ENCODE data around the gene GRIA2. TPM values are rescaled to one million over a fixed set of nuclear protein-coding genes. Genes with fewer than 3 reads are reported as not detected.

GRIA2 gene
- total RNA-seq, 2 experiments from 2014 or later: not detected

- POLR2A ChIA-PET: no interaction called here
- no peak overlapping the region for H3K4me3 Mint-ChIP-seq
- H3K27ac Mint-ChIP-seq: no peak overlapping the region
- no peaks in the 10 kb centered on the region for H3K27me3 Mint-ChIP-seq
- H3K9me3 Mint-ChIP-seq: peaks cover 5% of the 10 kb centered on the region
- DNase-seq (no peak), ATAC-seq (ENCODE audit: low read depth) (no peak)
- H3K4me1 Mint-ChIP-seq: no peaks in the 10 kb centered on the region
- no peaks in the 10 kb centered on the region for H3K36me3 Mint-ChIP-seq
Observed at GRCh38 chr4:157358439-157358838, 137.9 kb downstream of the GRIA2 start.

GRCh38 chr4:157358851-157359250 lies 138.3 kb downstream of the GRIA2 start:
- H3K4me1 Mint-ChIP-seq: no peaks in the 10 kb centered on the region
- H3K27me3 Mint-ChIP-seq: no peaks in the 10 kb centered on the region
- peaks cover 5% of the 10 kb centered on the region for H3K9me3 Mint-ChIP-seq
- POLR2A ChIA-PET: no interaction called here
- ATAC-seq (ENCODE audit: low read depth) (no peak), DNase-seq (no peak)
- H3K4me3 Mint-ChIP-seq: no peak overlapping the region
- no peaks in the 10 kb centered on the region for H3K36me3 Mint-ChIP-seq
- H3K27ac Mint-ChIP-seq: no peak overlapping the region

DNA sequence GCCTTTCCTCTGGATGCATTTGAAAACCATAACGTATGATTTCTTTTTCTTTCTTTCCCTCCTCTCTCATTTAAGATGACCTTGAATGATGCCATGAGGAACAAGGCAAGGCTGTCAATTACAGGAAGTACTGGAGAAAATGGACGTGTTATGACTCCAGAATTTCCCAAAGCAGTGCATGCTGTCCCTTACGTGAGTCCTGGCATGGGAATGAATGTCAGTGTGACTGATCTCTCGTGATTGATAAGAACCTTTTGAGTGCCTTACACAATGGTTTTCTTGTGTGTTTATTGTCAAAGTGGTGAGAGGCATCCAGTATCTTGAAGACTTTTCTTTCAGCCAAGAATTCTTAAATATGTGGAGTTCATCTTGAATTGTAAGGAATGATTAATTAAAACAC lies 142.8 kb downstream of the GRIA2 start:
- DNase-seq (no peak), ATAC-seq (ENCODE audit: low read depth) (no peak)
- Mint-ChIP-seq H3K27me3 (no peaks in the 10 kb centered on the region), H3K9me3 (peaks cover 5% of the 10 kb centered on the region), H3K4me3 (no peak overlapping the region), H3K27ac (no peak overlapping the region), H3K36me3 (no peaks in the 10 kb centered on the region), H3K4me1 (no peaks in the 10 kb centered on the region)
- POLR2A ChIA-PET: no interaction called here

- ATAC-seq (ENCODE audit: low read depth): no peak
- Mint-ChIP-seq H3K9me3 (no peaks in the 10 kb centered on the region), H3K4me3 (no peak overlapping the region), H3K27ac (no peak overlapping the region), H3K36me3 (no peaks in the 10 kb centered on the region), H3K4me1 (no peaks in the 10 kb centered on the region), H3K27me3 (no peaks in the 10 kb centered on the region)
- POLR2A ChIA-PET: no interaction called here
- no peak for DNase-seq
Observed at GRCh38 chr4:157372154-157372553, 151.6 kb downstream of the GRIA2 start.

GRCh38 chr4:157372567-157372966 lies 152.0 kb downstream of the GRIA2 start:
- POLR2A ChIA-PET: no interaction called here
- ATAC-seq (ENCODE audit: low read depth) (no peak), DNase-seq (no peak)
- H3K9me3 Mint-ChIP-seq: no peaks in the 10 kb centered on the region
- H3K4me3 Mint-ChIP-seq: no peak overlapping the region
- no peaks in the 10 kb centered on the region for H3K27me3 Mint-ChIP-seq
- H3K27ac Mint-ChIP-seq: no peak overlapping the region
- no peaks in the 10 kb centered on the region for H3K36me3 Mint-ChIP-seq
- H3K4me1 Mint-ChIP-seq: no peaks in the 10 kb centered on the region

GRCh38 chr4:157389741-157390140 lies 169.2 kb downstream of the GRIA2 start:
- POLR2A ChIA-PET: no interaction called here
- H3K27ac Mint-ChIP-seq: no peak overlapping the region
- ATAC-seq (ENCODE audit: low read depth) (no peak), DNase-seq (no peak)
- no peaks in the 10 kb centered on the region for H3K36me3 Mint-ChIP-seq
- no peaks in the 10 kb centered on the region for H3K4me1 Mint-ChIP-seq
- no peak overlapping the region for H3K4me3 Mint-ChIP-seq
- H3K9me3 Mint-ChIP-seq: no peaks in the 10 kb centered on the region
- no peaks in the 10 kb centered on the region for H3K27me3 Mint-ChIP-seq

GRCh38 chr4:157405070-157405469 lies 184.5 kb downstream of the GRIA2 start:
- DNase-seq: no peak
- no peak overlapping the region for H3K4me3 Mint-ChIP-seq
- H3K27me3 Mint-ChIP-seq: no peaks in the 10 kb centered on the region
- H3K4me1 Mint-ChIP-seq: no peaks in the 10 kb centered on the region
- no peak overlapping the region for H3K27ac Mint-ChIP-seq
- H3K9me3 Mint-ChIP-seq: peaks cover 2% of the 10 kb centered on the region
- no peaks in the 10 kb centered on the region for H3K36me3 Mint-ChIP-seq
- ATAC-seq (ENCODE audit: low read depth): no peak
- POLR2A ChIA-PET: no interaction called here

Other genes starting within 250 kb of the GRIA2 start
- gene PDGFC, start 248.9 kb upstream of the GRIA2 start, total RNA-seq: under 1 TPM in 1 of 2 experiments, not detected in 1; 0.11 TPM
- not detected for gene GLRB, start 144.6 kb upstream of the GRIA2 start, total RNA-seq